ENCODE results near the gene TBX1. TPM values are rescaled to one million over a fixed set of nuclear protein-coding genes. Genes with fewer than 3 reads are reported as not detected.

Gene TBX1
- total and polyA plus RNA-seq, 2 of the 13 experiments (the other 11 are each of a cell fraction or from before 2014, with no cell fraction given): not detected

DNA sequence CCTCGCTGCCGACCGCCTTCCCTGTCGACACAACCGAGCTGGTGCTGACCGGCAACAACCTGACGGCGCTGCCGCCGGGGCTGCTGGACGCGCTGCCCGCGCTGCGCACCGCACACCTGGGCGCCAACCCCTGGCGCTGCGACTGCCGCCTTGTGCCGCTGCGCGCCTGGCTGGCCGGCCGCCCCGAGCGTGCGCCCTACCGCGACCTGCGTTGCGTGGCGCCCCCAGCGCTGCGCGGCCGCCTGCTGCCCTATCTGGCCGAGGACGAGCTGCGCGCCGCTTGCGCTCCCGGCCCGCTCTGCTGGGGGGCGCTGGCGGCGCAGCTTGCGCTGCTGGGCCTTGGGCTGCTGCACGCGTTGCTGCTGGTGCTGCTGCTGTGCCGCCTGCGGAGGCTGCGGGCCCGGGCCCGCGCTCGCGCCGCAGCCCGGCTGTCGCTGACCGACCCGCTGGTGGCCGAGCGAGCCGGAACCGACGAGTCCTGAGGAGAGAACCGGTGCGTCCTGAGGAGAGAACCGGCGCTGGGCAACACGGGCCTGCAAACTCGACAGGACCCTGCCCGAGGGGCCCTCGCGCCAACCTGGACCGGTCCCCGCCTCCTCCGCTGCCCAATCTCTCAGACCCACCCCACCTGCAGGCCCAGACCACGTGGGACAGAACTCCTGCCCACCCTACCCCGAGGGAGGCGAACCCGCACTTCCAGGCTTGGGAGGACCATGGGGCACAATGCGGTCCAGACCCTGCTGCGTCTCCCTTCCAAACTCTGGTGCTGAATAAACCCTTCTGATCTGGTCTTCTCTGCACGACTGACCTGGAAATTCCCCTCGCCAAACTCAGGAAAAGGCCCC is 36.4 kb upstream of the TBX1 start:
- no peak overlapping the region for H3K9ac ChIP-seq (ENCODE audit: insufficient read depth, low read depth, low read length)
- no peaks in the 10 kb centered on the region for H3K9me3 ChIP-seq (ENCODE audit: low read length)
- FAIRE-seq: no peak
- in situ Hi-C loops (cut with HindIII; ENCODE audit: extremely low pct_ligation_motif_present, low pct_unique_long_range_greater_than_20kb) (loop anchor here (5.0 kb wide), 1 partner anchor 47 kb away; no protein-coding TSS in a partner anchor), intact Hi-C loops (cut with micrococcal nuclease; ENCODE audit: unreplicated experiment) (no loop called here)
- H3K36me3 ChIP-seq (replicated peaks in 1 of 2; ENCODE audit: control insufficient read depth in 1 of 2, insufficient read depth in 2 of 2, low read length in 2 of 2): no peaks in the 10 kb centered on the region
- DNase-seq (ENCODE audit: low spot score): peak; percentile 44
- no peak overlapping the region for H2AFZ ChIP-seq (ENCODE audit: low read length)
- H3K27ac ChIP-seq (ENCODE audit: extremely low read length, insufficient read depth, low read length): no peak overlapping the region
- peak overlapping the region; percentile 88 for H3K4me2 ChIP-seq (ENCODE audit: low read depth, low read length)
- peak; percentile 73 for ATAC-seq
- H3K4me3 ChIP-seq (replicated peaks in 1 of 3; ENCODE audit: insufficient read depth in 1 of 3, low read depth in 2 of 3, low read length in 3 of 3): peak overlapping the region; percentile 37 to 73 (median 41); a peak in 5 of 6 replicates
- no peaks in the 10 kb centered on the region for H3K79me2 ChIP-seq (ENCODE audit: insufficient read depth, low read length)
- CTCF ChIA-PET (ENCODE audit: low intra/inter-chr PET ratio, low total read pairs): no interaction called here
- H3K4me1 ChIP-seq (ENCODE audit: insufficient read depth, low read length): peaks cover 40% of the 10 kb centered on the region
- WGBS (ENCODE audit: low lambda C conversion rate): 8% methylated on average over 10 of the region's 89 CpGs
- peaks cover 26 to 84% of the 10 kb centered on the region in 2 experiments for H3K27me3 ChIP-seq (ENCODE audit: control insufficient read depth in 1 of 2, insufficient read depth in 2 of 2, low read length in 2 of 2)
- POLR2A ChIA-PET: no interaction called here
- BruUV-seq (replicated peaks): no TSS peak
- H4K20me1 ChIP-seq (ENCODE audit: insufficient read depth, low read length): 0 out of 2 replicates have a peak, but pooled peaks cover 5% of the 10 kb centered on the region
- TF ChIP-seq, protein P1, sequence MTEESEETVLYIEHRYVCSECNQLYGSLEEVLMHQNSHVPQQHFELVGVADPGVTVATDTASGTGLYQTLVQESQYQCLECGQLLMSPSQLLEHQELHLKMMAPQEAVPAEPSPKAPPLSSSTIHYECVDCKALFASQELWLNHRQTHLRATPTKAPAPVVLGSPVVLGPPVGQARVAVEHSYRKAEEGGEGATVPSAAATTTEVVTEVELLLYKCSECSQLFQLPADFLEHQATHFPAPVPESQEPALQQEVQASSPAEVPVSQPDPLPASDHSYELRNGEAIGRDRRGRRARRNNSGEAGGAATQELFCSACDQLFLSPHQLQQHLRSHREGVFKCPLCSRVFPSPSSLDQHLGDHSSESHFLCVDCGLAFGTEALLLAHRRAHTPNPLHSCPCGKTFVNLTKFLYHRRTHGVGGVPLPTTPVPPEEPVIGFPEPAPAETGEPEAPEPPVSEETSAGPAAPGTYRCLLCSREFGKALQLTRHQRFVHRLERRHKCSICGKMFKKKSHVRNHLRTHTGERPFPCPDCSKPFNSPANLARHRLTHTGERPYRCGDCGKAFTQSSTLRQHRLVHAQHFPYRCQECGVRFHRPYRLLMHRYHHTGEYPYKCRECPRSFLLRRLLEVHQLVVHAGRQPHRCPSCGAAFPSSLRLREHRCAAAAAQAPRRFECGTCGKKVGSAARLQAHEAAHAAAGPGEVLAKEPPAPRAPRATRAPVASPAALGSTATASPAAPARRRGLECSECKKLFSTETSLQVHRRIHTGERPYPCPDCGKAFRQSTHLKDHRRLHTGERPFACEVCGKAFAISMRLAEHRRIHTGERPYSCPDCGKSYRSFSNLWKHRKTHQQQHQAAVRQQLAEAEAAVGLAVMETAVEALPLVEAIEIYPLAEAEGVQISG (CRISPR knock-in tag; IDR thresholded peaks at IDR 0.05): peak; percentile 42; the same call in 1 of the 2 replicates
- TF ChIP-seq, protein P2, sequence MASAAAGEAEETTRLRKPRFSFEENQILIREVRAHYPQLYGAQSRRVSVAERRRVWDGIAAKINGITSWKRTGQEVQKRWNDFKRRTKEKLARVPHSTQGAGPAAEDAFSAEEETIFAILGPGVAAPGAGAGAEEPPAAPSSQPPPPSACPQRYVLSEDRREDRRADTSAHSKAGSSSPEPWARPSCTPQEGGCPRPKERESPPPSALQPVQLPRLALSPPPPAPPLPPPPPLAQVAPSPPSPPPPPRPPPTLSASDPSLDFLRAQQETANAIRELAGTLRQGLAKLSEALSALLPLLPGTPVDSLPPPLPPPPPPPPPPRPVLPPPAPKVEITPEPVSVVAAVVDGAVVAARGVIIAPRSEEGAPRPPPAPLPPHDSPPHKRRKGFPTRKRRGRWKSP (CRISPR knock-in tag; IDR thresholded peaks at IDR 0.05): peak; percentile 75; the same call in 1 of the 2 replicates
- TF ChIP-seq DR1 (CRISPR knock-in tag; IDR thresholded peaks at IDR 0.05) (no peak), PITX1 (CRISPR knock-in tag; IDR thresholded peaks at IDR 0.05) (no peak), ONECUT2 (CRISPR knock-in tag; IDR thresholded peaks at IDR 0.05) (no peak), RAD21 (CRISPR knock-in tag; IDR thresholded peaks at IDR 0.05) (peak; percentile 80), PRMT3 (CRISPR knock-in tag; IDR thresholded peaks at IDR 0.05; ENCODE audit: borderline replicate concordance, low read depth) (0 out of 2 replicates have a peak, but pooled peaks have one; percentile 71)
- TF ChIP-seq, protein P3, sequence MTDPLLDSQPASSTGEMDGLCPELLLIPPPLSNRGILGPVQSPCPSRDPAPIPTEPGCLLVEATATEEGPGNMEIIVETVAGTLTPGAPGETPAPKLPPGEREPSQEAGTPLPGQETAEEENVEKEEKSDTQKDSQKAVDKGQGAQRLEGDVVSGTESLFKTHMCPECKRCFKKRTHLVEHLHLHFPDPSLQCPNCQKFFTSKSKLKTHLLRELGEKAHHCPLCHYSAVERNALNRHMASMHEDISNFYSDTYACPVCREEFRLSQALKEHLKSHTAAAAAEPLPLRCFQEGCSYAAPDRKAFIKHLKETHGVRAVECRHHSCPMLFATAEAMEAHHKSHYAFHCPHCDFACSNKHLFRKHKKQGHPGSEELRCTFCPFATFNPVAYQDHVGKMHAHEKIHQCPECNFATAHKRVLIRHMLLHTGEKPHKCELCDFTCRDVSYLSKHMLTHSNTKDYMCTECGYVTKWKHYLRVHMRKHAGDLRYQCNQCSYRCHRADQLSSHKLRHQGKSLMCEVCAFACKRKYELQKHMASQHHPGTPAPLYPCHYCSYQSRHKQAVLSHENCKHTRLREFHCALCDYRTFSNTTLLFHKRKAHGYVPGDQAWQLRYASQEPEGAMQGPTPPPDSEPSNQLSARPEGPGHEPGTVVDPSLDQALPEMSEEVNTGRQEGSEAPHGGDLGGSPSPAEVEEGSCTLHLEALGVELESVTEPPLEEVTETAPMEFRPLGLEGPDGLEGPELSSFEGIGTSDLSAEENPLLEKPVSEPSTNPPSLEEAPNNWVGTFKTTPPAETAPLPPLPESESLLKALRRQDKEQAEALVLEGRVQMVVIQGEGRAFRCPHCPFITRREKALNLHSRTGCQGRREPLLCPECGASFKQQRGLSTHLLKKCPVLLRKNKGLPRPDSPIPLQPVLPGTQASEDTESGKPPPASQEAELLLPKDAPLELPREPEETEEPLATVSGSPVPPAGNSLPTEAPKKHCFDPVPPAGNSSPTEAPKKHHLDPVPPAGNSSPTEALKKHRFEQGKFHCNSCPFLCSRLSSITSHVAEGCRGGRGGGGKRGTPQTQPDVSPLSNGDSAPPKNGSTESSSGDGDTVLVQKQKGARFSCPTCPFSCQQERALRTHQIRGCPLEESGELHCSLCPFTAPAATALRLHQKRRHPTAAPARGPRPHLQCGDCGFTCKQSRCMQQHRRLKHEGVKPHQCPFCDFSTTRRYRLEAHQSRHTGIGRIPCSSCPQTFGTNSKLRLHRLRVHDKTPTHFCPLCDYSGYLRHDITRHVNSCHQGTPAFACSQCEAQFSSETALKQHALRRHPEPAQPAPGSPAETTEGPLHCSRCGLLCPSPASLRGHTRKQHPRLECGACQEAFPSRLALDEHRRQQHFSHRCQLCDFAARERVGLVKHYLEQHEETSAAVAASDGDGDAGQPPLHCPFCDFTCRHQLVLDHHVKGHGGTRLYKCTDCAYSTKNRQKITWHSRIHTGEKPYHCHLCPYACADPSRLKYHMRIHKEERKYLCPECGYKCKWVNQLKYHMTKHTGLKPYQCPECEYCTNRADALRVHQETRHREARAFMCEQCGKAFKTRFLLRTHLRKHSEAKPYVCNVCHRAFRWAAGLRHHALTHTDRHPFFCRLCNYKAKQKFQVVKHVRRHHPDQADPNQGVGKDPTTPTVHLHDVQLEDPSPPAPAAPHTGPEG (CRISPR knock-in tag; IDR thresholded peaks at IDR 0.05): peak; percentile 80
- TF ChIP-seq, protein P4, sequence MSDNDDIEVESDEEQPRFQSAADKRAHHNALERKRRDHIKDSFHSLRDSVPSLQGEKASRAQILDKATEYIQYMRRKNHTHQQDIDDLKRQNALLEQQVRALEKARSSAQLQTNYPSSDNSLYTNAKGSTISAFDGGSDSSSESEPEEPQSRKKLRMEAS (IDR thresholded peaks at IDR 0.05): peak; percentile 65; the same call in 1 of the 2 replicates
- TF ChIP-seq, protein P5, sequence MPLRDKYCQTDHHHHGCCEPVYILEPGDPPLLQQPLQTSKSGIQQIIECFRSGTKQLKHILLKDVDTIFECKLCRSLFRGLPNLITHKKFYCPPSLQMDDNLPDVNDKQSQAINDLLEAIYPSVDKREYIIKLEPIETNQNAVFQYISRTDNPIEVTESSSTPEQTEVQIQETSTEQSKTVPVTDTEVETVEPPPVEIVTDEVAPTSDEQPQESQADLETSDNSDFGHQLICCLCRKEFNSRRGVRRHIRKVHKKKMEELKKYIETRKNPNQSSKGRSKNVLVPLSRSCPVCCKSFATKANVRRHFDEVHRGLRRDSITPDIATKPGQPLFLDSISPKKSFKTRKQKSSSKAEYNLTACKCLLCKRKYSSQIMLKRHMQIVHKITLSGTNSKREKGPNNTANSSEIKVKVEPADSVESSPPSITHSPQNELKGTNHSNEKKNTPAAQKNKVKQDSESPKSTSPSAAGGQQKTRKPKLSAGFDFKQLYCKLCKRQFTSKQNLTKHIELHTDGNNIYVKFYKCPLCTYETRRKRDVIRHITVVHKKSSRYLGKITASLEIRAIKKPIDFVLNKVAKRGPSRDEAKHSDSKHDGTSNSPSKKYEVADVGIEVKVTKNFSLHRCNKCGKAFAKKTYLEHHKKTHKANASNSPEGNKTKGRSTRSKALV (CRISPR knock-in tag; IDR thresholded peaks at IDR 0.05): peak; percentile 56; the same call in 1 of the 2 replicates
